HL-60 (cell line): Measurements from ENCODE around the gene CCDC138.

ENCODE experiments used
- DNase-seq, 2 experiments: peaks; one replicate each; pipeline ENCODE4 v3.0.0-alpha.2; 2010 to 2020; ENCODE audit warnings: low read depth in 1 of 2, low spot score in 1 of 2
- H3K27ac ChIP-seq: fragments of 250-450 bp; sonication (Bioruptor Pico); replicated peaks from 2 replicates; pipeline ENCODE4 v1.5.1; 2020; ENCODE audit warnings: mild to moderate bottlenecking, moderate library complexity
- H3K27me3 ChIP-seq: fragments of 250-450 bp; sonication (Bioruptor Pico); 2 replicates; pipeline ENCODE4 v1.5.1; 2021; ENCODE audit warnings: mild to moderate bottlenecking, moderate library complexity; ENCODE audit not compliant: insufficient read depth, poor library complexity, severe bottlenecking
- H3K4me3 ChIP-seq: replicated peaks from 2 replicates; pipeline ENCODE4 v1.5.1; 2011; ENCODE audit warnings: mild to moderate bottlenecking, control low read depth, low read length; ENCODE audit not compliant: insufficient read depth
- CTCF ChIP-seq: IDR thresholded peaks from one replicate; pipeline ENCODE4 v1.5.1; 2011; ENCODE audit warnings: low read length, control low read depth, inconsistent platforms; ENCODE audit not compliant: insufficient read depth
- GABPA ChIP-seq: IDR thresholded peaks from 2 replicates; pipeline ENCODE4 v1.6.1; 2012; ENCODE audit warnings: low read depth
- POLR2AphosphoS5 ChIP-seq: IDR thresholded peaks from 2 replicates; pipeline ENCODE4 v1.6.1; 2012; ENCODE audit warnings: low read depth
- REST ChIP-seq: IDR thresholded peaks from 2 replicates; pipeline ENCODE4 v1.6.1; 2012; ENCODE audit warnings: low read depth; ENCODE audit not compliant: insufficient replicate concordance
- SPI1 ChIP-seq: IDR thresholded peaks from 2 replicates; pipeline ENCODE4 v1.6.1; 2012; ENCODE audit warnings: low read depth, mild to moderate bottlenecking, borderline replicate concordance

CCDC138 gene

DNA sequence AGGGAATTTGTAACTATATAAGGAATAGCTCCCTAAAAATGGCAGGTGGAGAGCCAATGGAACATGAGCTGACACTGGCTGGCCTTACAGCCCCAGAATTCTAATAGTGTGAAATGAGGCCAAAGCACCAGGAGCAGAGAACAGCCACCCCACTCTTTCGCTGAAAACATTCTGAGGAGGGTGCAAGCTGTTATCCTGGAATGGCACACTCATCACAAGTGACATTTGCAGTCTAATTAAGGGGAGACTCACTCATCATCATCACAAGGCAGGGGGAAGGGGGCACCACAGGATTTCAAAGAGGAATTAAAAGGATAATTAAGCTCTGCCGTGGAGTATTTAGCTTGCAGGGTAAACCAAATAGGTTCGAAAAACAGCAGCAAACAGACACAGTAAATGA lies 108.2 kb downstream of the CCDC138 start:
- no peak overlapping the region for H3K27ac ChIP-seq
- no peaks in the 10 kb centered on the region for H3K27me3 ChIP-seq
- TF ChIP-seq SPI1 (no peak), GABPA (no peak), REST (no peak), CTCF (no peak), POLR2AphosphoS5 (no peak)
- H3K4me3 ChIP-seq: no peak overlapping the region
- no peak for DNase-seq

DNA sequence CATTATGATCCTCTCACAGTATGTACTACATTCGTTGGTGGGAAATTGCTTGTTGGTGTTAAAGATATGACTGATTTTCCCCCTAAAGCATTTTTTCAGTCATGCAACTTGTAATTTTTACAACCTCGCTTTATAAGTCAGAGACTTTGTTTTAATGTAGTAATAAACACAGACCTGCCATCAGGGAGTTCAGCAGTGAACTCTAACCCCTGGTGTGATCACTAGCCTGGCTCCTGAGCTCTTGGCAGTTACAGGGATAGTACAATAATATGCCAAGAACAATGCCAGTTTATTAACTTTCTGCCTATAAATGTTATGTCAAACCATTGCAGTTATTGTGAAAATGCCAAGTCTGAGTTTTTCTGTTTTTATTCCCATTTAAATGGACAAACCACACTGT lies 108.6 kb downstream of the CCDC138 start:
- Histone ChIP-seq H3K27ac (no peak overlapping the region), H3K4me3 (no peak overlapping the region), H3K27me3 (no peaks in the 10 kb centered on the region)
- DNase-seq: no peak
- TF ChIP-seq CTCF (no peak), REST (no peak), SPI1 (no peak), GABPA (no peak), POLR2AphosphoS5 (no peak)

DNA sequence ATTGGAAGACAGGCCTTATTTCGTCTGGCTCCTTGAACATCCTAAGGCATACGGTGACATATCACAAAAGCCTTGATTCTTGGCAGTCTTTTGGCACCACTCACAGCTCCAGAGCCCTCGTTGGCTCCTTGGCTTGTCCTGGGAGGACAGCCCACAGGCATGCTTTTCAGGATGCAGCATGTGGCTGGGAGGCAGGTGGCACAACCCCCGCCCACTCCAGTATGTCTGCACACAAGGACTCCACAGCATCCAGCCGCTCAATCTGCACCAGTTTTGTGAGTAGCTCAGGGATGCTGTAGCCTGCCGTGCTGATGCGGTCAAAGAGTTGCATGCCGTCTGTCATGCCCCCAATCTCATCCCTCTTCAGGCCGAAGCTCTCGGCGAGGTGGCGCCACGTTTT lies 110.2 kb downstream of the CCDC138 start:
- DNase-seq: no peak
- TF ChIP-seq SPI1 (no peak), REST (no peak), CTCF (no peak), GABPA (no peak), POLR2AphosphoS5 (no peak)
- H3K4me3 ChIP-seq: no peak overlapping the region

More for the DNA sequence above, 110.2 kb downstream of the CCDC138 start:
- Histone ChIP-seq H3K27me3 (no peaks in the 10 kb centered on the region), H3K27ac (no peak overlapping the region)
